Stimulated activated CD4-positive, alpha-beta T cell treated with anti-CD3 and anti-CD28 coated beads, Interleukin-4, amount 100 ng/mL, for 48 hours (primary cell): ENCODE measurements around the gene PPOX.

Experiments used
- DNase-seq, 2 donors: peaks; one replicate each; pipeline ENCODE4 v3.0.0-alpha.2; 2020; ENCODE audit warnings: low read depth in 2 of 2

The PPOX gene

DNA sequence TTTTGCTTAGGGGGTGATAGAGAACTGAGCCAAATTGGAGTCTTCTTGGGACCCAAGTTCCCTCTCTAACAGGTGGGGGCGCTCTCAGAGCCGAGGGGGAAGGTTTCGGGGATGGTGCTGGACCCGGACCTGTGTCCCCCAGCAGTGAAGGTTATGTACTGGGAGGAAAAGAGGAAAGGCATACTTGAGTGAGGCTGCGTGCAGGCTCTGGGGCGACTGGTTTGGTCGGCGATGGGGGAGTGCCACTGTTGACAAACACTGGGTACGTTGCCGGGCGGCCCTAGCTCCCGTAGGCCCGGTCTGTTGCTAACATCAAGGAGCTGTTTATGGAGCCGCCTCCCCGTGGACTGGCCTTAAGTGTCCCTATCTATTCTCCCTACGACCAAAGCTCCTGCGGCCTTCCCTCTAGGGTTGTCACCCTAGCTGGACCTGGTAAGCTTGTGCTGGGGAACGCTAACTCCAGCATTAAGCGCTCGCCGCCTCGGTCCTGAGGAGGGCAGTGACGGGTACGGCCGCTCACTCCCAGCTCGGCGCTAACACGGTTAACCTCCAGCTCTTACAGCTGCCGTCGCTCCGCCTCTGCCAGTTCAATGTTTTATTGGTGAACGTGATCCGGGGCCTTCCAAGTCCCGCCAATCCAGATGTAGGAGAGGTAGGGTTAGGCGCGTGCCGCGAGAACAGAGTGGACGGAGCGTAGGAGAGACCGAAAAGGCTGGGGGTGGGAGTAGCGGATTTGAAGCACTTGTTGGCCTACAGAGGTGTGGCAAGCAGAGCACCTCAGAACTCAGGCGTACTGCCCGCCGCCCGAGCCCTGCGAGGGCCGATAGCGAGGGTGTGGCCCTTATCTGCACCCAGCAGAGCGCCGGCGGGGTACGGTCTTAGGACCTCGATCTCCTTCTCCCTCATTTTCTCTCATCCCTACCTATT is at the start of gene PPOX:
TSS of gene PPOX (plus strand) at position 685 of the 927 bp plus-strand sequence. CDS start 422 bp downstream, outside the sequence.
- peak; percentile 74 to 90 for DNase-seq

DNA sequence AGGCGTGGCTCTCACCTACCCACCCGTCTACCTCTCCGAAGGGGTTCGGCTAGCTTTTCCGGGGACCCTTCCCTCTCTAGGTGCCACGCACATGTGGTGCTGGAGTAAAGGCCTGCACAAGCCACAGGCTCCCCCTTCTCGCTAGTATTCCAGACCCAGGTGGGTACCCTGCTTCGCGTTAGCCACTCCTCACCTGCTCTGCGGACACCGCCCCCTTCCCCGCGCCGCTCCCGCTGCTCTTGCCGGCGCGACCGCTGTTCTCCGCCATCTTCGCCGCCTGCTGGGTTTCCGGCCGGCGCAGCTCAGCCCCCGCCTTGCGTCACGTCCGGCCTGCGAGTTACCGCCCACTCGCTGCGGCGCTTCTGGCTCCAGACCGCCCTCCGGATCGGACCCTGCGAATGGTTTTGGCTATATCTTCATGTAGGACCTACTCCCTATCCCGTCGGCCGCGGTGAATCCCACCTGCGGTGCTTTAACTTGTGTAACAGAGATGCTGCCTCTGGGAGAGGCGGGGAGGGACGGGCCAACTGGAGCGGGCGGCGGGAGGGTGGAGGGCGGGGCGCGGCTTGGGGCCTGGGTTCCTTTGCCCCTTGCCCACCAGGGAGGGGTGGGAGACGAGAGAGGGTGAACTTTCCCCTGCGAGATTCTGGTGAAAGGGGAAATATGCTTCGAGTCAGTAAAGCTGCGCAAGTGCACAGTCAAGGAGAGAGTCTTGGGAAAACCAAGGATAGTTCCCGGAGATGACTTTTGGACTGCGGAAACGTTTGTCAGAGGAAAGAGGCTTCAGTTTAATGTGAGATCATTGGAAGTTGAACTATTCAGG is 48.3 kb upstream of the PPOX start, which contains the start of the genes NIT1 and PFDN2:
TSS of gene NIT1 (plus strand) at position 347 of the 823 bp plus-strand sequence. CDS start at position 419, 72 bp downstream.
TSS of gene PFDN2 (minus strand) at position 279 of the 823 bp plus-strand sequence. CDS start at position 268, 11 bp downstream.
- peak; percentile 84 to 86 for DNase-seq

DNA sequence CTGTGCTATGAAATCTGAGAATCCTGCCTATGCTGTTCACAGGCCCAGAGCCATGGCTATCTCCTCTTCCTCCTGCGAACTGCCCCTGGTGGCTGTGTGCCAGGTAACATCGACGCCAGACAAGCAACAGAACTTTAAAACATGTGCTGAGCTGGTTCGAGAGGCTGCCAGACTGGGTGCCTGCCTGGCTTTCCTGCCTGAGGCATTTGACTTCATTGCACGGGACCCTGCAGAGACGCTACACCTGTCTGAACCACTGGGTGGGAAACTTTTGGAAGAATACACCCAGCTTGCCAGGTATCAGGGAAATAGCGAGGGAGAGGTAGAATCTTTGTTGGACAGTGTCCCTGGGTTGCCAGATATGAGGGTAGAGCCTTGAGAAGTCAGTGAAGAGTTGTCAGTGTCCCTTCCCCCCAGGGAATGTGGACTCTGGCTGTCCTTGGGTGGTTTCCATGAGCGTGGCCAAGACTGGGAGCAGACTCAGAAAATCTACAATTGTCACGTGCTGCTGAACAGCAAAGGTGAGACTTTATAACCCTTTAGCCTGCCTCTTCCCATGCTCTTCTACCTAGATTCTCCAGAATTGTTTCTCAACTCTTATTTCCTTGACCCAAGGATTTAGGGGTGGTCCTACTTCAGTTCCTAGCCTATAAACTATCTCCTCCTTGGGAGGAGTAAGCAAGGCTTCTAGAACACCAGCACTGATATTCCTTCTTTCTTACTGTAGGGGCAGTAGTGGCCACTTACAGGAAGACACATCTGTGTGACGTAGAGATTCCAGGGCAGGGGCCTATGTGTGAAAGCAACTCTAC is 46.9 kb upstream of the PPOX start:
- peak; percentile 48 to 52 for DNase-seq

DNA sequence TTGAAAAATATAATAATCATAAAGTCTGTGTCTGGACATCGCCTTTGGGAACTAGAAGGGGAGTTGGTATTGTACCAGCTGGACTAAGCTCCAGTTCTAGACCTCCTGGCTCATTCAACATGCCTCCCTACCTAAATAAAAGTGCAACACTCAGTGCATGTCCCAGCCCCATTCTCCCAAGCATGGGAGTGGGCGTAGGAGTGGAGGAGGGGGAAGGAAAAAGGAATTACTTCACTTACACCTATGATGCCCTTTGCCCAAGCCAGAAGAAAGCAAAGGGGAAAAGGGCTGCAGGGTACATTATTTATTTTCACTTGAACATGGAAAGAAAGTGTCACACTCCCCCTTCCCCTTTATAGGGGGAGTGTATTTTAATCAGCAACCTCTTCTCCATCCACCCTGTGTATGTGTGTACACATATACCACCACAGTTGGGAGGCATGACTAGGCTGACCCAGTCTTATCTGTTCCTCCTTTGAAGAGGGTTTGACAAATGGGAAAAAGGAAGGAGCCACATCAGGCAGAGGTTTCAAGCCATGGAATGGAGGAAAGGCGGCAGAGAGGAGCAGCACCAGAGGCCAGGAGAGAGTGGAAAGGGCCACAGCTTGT is 45.1 kb upstream of the PPOX start:
- no peak for DNase-seq

DNA sequence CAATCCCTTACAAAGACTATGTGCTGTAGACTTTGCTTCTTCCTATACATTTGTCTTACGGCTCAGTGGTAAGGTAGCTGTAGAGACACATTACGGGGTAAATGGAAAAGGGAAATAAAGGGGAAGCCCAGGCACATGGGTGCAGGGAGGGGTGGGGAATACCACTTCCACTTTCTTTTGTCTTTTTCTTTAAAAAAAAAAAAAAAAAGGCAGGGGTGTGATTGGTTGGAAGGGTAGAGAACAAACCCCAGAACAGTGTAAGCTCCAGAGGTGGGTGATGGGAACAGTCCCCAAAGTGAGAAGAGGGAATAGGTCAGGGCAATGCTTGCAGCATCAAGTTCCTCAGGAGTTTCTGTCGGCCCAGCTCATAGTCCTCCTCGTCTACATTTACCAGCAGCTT is 44.4 kb upstream of the PPOX start:
- no peak for DNase-seq

DNA sequence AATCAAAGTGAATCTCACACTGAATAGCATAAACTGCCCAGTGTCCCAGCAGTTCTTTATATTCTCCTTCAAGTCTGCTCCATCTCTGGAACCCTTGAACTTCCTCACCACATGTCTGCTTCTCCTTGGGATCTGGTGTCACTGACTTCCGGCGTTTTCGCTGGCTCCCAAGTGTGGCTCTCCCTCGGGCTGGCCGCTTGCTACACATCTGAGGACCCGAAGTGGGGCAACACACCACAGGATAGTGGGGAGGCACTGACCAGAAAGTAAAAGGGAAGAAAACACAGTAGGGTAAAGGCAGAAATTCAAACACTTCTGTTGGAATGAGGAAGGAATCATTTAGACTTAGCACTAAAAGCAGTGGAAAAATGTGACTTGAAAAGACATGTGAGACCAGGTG is 43.3 kb upstream of the PPOX start:
- DNase-seq, result no peak

DNA sequence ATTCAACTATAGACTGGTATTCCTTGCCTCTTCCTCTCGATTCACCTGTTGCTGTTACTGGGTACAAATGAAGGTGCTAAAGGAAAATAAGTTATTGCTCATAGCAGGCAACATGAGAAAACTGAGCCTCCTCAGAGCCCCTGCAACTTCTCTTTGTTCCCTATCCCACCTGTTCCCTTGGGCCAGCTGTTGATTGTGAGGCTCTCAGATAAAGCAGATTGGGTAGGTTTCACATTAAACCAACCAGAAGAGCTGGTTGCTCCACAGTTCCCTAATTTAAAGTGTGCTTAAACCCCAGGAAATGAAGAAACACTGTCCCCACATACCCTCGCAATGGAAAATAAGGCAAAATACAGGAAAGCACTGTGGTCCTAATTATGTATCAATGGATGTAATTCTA is 38.6 kb upstream of the PPOX start:
- DNase-seq, result no peak

DNA sequence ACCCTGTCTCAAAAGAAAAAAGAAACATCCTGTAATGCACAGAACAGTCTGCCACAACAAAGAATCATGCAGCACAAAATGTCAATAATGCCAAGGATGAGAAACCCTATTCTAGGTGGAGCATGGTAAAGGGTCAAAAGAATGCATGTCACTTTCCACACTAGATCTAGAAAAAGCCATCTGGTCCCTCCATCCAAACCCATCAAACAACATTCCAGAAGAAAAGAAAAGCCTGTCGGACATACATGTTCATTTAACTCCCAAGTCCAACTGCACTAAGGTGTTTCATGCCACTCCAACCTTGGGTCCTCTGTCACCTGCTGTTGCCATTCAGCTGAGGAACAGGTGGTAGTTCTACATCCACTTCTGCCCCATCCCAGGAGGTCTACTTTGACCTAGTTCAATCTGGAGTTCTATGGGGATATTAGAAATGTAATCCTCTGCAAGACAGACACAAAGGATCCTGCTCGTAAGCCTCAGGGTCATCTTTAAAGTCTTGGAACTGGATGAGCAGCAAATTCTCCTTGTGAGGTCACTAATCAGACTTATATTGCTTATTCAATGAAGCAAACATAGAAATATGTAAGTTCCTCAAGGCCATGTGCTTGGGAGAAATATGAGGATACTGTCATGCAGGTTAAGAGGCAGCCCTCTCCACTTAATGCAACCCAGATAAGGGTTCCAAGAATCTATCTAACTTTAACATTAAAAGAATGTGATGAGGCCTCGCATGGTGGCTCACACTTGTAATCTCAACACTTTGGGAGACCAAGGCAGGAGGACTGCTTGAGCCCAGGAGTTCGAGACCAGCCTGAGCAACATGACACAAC is 37.4 kb upstream of the PPOX start:
- DNase-seq, result no peak

DNA sequence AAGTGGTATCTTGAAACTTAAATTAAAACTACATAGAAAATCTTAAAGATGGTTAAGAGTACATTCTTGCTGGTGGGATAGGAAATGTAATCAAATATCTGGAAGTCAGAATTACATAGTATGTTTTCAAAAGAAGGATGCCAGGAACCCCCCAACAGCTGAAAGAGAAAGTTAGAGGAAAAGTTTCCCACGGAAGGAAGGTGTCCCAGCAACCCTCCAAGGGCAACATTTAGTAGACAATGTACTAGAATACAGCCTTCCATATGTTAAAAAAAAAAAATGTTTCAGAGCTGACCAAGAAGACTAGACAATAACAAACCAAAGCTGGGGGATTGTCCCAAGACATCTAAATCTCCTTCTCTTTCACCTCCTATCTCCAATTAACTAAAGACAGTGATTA is 36.0 kb upstream of the PPOX start:
- no peak for DNase-seq

DNA sequence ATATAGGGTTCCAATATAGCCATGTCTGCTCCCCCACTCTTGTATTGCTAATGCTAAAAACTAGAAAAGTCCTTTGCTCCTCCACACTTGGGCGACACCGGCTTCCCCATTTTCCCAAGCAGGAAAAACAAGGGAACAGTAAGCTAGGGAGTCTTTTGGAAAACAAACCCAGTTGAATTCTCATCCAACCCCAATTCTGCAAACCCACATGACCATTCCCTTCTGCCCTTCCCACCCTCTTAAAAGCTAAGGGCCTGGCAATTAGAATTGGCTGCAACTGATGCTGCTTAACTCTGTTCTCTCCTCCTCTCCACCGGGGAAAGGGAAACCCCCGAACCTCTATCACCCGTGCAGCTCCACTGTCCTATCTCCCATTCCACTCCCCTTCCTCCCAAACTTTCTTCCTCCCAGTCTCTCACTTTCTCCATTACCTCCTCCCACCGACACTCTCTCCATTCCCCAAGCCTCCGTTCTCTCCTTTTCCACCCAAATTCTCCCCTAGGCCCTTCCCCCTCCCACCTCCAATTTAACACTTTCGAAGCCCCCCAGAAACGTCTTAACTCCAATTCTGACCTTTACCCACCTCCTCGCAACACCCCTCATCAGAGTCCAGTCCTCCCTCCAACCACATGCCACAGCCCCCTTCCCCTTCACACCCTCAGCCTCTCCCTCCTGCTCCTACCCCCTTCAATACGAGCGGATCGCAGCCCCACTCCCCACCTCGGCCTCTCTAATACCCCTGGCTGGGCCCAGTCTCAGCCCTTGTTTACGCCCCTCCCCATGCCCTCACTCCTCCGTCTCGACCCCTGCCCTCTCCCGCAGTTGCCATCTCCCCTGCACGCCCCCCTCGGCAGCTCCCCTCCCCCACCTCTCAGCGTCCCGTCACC is 34.5 kb upstream of the PPOX start:
- DNase-seq, result no peak

DNA sequence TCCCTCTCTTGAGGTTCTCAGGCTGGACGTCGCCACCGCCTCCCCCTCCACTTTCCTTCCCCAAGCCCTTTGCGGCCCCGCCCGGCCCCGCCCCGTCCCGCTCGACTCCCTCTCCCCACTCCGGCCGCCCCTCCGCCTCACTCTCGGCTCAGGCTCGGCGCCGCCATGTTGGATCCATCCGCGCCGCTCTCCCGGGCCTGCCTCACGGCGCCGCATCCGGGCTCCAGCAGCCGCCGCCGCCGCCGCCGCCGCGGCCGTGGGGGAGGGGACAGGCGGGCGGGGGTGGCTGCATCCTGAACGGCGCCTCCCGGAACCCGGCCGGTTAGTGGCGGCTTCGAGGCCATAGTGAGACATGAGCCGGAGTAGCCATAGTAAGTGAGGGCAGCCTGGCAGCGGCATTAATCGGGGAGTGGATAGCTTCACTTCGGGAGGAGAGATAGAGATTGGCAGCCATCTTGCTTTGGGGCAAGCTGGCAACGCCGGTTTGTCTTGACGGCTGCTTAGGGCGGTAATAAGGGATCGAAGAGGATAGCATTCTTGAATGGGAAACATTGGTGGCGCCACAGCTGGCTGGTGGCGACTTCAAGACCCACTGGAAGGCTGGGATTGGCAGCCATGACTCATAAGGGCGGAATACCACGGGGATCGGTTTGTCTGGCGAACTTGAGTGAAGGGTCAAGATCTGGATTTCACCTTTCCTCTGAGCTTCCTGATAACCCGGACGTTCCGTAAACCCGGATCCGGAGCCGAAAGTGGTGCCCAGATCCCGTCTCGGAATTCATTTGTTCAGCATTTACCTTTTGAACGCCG is 33.6 kb upstream of the PPOX start, which contains the start of gene DEDD:
TSS of gene DEDD (minus strand) at position 258 of the 810 bp plus-strand sequence. CDS start 8,205 bp downstream, outside the sequence.
- DNase-seq, result peak; percentile 76 to 89

DNA sequence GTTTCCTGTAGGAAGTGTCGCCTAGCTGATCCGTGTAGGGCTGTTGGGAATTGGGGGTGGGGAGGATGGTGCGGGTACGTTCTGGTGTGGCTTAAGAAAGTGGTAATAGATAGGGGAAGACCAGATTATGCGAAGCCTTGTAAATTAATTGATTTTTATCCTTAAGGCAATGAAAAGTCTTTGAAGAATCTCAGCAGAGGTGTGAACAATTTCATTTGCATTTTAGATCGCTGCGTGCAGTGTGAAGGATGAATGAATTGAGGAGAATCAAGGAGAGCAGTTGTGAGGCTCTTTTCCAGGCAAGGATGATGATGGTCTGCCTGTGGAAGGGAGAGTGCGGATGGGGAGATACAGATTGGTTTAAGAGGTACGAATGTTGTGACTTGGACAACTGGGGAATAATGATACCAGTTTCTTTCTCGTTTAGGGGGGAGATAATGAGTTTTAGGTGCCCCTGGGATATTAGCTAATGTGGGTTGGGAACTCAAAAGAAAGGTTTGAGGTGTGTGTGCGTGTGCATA is 32.9 kb upstream of the PPOX start:
- DNase-seq, result no peak

DNA sequence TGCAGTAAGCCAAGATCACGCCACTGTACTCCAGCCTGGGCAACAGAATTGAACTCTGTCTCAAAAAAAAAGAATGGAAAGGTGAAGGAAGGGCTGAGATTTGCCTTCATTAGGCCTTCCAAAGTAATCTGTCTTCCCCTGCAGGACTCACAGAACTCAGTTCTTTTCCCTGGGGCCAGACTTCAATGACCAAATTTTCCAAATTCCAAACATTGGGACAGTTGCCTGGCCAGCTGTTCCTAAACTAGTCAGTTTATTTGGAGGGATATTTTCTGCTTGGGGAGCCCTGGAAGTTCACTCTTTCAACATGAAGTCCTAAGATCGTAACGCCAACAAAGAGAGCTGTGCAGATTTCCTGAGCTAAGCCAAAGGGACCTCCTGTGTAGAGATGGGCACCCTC is 28.3 kb upstream of the PPOX start:
- no peak for DNase-seq

DNA sequence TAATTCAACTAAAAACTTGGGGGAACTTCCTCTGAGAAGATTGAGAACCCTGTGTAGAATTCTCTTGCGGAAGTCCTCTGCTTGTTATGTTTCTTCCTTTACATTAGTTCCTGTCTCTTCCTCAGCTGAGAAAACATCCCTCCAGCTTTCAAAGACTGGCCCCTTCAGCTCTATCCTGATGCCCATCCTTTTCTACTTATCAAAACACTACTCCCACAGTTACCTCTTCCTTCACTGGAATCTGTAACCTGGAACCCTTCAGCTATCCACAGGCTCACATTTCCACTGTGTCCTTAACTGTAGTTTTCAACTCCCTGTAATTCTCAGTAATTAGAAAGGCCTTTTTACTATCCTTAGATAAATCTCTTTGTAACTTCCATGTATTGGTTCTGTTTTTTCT is 27.8 kb upstream of the PPOX start:
- DNase-seq, result no peak

DNA sequence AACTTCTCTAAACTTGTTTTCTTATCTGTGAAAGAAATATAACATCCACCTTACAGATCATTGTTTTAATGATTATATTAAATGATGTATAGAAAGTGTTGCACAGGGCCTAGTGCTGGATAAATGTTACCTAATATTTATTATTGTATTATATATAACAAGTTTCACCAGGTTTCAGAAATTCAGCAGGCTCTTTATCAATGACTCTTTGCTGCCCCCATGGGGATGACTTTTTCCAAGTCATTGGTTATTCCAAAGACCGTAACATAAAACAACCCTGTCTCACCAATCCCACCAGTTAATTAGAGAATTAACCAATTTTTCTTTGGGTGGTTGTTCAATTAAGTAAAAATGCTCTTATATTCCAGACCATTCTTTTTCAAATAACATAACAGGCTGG is 26.5 kb upstream of the PPOX start:
- no peak for DNase-seq

DNA sequence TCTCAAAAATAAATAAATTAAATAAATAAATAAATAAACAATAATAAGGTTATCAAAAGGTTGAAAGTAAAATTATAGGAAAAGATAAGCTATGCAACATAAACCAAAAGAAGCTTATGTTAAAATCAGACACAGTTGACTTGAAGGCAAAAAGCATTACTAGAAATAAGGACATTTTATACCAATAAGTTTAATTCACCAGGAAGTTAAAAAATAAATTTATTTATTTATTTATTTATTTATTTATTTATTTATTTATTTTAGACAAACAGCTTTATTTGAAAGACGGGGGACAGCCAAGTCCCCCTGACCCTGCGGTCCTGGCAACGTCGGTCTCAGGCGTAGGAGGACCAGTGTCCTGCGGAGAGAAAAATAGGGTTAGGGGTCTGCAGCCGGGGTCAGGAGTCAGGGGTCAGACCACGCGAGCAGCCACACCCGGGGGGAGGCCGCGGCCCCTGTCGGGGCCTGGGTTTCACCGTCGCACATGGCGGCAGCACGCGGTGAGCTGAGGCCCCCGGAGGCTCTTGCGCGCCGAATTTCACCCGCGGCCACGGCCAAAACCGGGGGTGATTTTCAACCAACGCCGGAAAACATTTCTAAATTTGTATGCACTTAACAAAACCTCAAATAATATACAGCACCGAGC is 25.3 kb upstream of the PPOX start:
- DNase-seq, result no peak

DNA sequence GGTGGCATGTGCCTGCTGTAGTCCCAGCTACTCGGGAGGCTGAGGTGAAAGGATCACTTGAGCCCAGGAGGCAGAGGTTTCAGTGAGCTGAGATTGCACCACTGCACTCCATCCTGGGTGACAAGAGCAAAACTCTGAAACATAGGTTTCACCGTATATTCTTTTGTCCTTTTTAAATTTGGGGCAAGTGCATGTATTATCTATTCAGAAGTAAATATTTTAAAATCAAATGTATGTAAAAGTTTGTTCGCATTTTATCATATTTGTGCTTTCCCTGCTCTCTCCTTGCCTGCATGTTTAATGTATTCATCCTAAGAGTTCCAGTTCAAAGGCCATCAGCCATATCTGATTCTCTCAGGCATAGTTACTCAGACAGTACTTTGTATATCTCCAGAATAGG is 20.4 kb upstream of the PPOX start:
- DNase-seq, result no peak

DNA sequence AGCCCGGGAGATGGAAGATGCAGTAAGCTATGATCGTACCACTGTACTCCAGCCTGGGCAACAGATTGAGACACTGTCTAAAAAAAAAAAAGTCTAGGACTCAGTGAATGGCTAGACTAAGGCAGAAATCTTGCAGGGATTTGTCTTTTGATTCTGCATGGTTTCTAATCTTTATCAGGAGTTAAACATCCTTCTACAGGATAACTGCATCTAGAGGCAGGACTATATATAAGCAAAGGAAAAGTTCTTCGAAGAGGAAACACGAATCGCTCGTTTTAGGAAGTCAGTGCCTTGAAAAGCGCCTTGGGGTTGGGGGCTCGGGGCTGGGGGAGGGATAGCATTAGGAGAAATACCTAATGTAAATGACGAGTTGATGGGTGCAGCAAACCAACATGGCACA is 13.1 kb upstream of the PPOX start:
- DNase-seq, result no peak
